ENCODE data around the gene TGFBR1.

DNA sequence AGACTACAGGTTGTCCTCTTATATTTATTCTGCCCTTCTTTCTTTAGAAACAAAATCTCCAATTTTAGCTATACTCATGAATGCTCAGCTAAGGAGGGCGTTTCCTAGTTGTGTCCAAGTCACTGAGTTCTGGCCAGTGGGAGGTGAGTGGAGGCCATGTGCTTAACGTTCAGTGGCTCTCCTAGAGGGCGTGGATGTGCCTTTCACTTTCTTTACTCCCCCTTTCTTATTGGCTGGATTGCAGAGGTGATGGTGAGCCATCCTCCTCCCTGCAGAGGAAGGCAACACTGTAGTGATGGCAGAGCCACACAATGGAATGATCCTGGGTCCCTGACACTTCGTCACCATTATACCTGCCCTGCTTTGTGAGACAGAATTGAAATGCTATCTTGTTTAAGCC lies 62.2 kb downstream of the TGFBR1 start:
- TF ChIP-seq, protein P1, sequence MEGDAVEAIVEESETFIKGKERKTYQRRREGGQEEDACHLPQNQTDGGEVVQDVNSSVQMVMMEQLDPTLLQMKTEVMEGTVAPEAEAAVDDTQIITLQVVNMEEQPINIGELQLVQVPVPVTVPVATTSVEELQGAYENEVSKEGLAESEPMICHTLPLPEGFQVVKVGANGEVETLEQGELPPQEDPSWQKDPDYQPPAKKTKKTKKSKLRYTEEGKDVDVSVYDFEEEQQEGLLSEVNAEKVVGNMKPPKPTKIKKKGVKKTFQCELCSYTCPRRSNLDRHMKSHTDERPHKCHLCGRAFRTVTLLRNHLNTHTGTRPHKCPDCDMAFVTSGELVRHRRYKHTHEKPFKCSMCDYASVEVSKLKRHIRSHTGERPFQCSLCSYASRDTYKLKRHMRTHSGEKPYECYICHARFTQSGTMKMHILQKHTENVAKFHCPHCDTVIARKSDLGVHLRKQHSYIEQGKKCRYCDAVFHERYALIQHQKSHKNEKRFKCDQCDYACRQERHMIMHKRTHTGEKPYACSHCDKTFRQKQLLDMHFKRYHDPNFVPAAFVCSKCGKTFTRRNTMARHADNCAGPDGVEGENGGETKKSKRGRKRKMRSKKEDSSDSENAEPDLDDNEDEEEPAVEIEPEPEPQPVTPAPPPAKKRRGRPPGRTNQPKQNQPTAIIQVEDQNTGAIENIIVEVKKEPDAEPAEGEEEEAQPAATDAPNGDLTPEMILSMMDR (IDR thresholded peaks at IDR 0.05; ENCODE audit: insufficient read depth, low read depth, low read length): no peak
- no peak for TF ChIP-seq EZH2 (IDR thresholded peaks at IDR 0.05; ENCODE audit: insufficient read depth, low read length)
